ENCODE data around the gene PHLDA2. TPM values are rescaled to one million over a fixed set of nuclear protein-coding genes. Genes with fewer than 3 reads are reported as not detected.

The PHLDA2 gene
- polyA plus RNA-seq, 1 donor: 0.52 TPM

GRCh38 chr11:2929950-2930703, 907 bp upstream of the PHLDA2 start:
- DNase-seq: no peak

DNA sequence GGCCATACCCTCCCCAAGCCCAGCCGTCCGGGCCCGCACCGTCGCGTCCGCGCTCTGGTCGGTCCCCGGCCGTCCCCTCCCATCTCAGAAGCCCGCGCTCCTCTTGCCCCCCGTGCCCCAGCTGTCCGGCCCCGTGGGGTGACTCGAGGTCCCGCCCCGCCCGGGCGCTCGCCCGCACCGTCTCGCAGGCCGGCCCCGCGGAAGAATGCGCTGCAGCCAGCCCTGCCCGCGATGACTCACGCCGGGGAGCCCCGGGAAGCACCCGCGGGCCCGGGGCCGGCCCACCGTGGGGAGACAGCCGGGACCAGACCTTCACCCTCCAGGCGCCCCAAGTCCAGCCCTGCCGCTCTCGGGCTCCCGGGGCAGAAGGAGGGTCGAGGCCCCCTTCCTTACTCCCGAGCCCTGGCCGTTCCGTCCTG, 320 bp upstream of the PHLDA2 start:
- DNase-seq: no peak

DNA sequence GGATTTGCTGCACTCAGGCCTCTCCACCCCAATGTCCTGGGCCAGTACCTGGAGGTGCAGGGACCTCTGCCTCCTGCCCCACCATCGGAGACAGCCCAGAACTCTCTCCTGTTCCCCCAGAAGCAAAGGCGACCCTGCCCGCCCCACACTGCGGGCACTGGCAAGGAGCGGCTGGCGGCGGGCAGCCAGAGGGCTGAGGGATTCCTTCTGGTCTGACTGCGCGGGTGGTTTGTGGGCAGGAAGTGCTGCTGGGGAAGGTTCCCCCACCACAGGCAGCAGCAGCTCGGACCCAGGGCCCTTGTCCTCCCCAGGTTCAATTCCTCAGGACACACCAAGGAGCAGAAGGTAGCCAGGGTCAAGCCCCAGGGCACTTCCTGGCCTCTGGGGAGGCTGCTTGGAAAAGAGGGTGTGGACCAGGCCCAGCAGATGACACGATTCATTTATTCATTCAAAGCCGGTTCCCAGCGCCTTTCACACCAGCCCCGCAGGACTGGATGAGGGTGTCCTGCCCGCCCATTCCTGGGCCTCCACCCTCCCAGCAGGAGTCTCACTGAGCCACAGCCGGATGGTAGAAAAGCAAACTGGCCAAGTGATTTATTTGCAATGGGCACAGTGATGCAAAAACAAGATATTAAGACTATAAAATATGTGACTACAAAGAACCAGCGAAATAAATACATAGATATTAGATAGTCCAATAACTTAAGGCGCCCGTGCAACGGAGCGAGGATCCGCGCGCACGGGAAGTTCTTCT, 1.2 kb downstream of the PHLDA2 start:
- no peak for DNase-seq

DNA sequence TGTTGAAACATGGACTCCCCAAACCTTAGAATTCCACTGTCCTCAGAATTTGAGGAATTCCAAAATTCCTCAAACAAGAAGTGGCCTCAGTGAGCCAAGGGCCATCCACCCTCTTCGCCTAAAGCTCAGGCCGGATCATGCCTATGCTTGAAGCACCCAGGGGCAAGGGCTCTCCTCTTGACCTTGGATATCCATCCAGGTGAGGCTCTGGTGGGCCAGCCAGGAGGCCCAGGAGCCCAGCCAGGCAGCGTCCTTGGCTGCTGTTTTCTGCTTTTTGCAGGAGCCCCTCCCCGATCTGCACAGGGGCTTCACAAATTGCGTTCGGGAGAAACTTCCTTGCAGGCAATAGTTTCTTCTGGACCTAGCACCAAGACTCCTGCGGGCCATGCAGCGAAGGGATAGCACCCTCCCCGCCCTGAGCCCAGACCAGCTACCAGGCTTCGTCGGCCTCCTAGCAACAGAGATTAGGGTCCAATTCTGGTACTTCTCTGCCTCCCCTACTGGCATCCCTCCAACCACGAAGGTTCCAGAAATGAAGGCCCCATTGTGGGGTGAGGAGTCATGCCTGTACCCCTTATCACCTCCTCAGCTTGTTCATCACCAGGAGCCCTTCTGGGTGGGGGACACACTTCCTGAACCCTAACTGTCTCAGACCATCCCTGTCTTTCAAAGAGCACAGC, 2.0 kb downstream of the PHLDA2 start:
- DNase-seq: no peak

DNA sequence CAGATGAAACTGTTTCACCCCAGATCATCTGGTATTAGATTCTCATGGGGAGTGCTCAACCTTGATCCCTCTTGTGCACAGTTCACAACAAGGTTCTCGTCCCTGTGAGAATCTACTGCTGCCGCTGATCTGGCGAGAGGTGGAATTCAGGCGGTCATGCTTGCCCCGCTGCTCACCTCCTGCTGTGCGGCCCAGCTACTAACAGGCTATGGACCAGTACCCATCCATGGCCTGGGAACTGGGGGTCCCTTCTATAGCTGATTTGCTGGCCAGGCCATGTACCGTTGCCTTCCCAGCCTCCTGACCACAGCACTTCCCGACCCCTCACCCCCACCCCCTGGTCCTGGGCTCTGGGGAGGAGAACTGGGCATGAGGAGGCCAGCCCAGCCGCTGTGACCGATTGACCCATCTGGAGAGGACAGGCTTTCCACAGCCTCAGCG, 2.6 kb downstream of the PHLDA2 start:
- DNase-seq: no peak

GRCh38 chr11:2924821-2925675, 4.2 kb downstream of the PHLDA2 start:
- DNase-seq: no peak

- no peak for DNase-seq
These were observed 4.8 kb downstream of the PHLDA2 start for GRCh38 chr11:2924381-2924780.

DNA sequence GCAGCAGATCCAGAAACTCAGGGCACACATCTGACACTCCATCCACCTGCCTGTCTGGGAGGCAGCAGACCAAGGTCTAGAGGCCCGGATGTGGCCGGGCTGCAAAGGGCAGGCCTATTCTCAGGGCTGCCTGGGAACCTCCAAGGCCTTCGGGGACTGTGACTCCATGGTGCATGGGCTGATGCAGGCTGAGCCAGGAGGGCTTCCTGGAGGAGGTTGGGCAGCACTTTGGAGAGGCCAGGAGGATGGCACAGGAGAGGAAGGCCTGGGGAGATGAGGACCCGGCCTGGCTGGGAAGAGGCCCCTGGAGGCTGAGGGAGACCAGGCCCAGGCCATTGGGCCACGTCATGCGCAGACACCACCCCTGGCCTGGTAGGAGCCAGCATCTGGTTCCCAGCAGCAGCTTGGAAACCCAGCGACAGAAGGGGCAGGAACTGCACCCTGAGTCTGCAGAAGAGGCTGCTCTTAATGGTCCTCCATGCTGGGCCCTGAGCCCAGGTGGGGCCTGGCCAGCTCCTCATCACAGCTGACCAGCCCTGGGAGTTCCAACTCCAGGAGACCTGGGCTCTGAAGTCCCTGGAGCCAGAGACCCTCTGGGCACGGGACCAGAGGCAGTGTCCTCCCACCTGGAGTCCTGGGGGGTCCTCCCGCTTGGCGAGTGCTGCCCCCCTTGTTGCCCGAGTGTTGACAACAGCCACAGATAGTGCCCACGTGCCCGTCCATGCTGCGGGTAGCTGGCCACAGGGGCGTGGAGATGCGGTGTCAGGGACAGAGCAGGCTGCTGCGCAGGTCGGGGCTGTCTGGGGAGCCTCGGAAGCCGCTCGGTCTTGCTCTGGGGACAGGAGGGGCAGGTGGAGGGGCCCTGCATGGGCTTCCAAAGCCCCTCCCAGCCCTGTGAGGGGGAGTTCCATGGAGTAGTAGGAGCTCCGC, 5.5 kb downstream of the PHLDA2 start:
- no peak for DNase-seq

DNA sequence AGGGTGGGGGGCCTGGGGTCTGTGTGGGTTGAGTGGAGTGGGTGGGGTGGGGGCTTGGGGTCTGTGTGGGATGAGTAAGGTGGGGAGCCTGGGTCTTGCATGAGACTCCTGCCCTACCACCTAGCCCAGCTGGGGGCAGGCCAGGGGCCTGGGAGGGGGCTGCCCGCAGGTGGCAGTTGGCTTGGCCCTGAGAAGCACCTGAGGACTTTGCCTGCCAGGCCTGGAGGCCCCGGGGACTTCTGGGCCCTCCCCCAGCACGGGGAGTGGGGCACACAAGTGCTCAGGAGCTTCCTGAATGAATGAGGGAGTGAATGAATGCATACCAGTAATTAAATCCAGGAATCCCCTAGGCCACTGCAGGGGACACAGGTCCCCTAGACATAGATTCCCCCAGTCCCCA, 6.6 kb downstream of the PHLDA2 start:
- DNase-seq: no peak

- no peak for DNase-seq
These were observed 7.3 kb downstream of the PHLDA2 start for GRCh38 chr11:2921742-2922493.

DNA sequence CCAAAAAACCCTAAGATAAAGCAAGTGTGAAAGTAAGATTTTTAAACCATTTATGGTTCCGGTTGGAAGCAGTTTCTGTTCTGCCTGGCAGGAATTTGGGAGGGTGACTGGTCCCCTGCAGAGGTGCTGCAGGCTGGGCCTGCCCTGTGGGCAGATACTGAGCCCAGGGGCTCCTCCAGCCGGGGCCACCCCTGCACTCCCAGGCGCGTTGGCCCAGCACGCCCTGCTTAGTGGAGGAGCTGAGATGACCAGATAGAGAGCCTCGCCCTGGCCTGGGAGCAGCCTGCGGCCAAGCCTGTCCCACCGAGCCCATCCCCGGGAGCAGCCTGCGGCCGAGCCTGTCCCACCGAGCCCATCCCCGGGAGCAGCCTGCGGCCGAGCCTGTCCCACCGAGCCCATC, 8.0 kb downstream of the PHLDA2 start:
- no peak for DNase-seq

- no peak for DNase-seq
These were observed 8.9 kb downstream of the PHLDA2 start for GRCh38 chr11:2920343-2920742.

DNA sequence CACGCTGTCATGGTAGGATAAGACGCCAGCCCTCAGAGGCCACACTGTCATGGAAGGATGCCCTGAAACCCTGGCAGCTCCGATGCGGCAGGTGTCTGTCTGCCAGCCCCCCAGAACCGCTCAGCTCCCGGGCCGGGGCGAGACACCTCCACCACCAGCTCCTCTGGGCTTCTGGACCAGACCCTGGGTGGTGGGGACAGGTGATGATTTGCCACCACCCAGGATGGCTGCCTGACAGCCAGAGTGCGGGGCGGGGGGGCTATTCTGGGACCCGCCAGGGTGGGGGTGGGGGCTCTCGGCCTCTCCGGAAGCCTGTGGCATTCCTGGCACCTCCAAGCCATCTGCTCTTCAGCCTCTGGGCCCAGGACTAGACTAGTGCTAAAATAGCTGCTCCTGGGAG, 9.4 kb downstream of the PHLDA2 start:
- DNase-seq: no peak

DNA sequence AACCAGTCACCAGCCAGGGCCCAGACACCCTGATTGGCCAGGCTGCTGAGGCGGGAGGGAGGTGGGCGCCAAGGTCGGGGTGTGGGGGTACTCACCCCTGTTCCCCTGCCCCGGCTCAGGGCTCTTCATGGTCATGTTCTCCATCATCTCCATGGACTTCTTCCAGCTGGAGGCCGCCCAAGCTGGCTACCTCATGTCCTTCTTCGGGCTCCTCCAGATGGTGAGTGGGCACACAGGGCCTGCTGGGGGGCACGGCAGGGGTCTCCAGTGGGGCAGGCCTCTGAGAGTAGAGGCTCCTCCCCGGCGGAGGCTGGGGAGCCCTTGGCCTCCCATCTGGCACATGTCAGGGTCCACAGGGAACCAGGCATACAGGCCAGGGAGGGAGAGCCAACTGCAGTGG, 10.0 kb downstream of the PHLDA2 start:
- no peak for DNase-seq

DNA sequence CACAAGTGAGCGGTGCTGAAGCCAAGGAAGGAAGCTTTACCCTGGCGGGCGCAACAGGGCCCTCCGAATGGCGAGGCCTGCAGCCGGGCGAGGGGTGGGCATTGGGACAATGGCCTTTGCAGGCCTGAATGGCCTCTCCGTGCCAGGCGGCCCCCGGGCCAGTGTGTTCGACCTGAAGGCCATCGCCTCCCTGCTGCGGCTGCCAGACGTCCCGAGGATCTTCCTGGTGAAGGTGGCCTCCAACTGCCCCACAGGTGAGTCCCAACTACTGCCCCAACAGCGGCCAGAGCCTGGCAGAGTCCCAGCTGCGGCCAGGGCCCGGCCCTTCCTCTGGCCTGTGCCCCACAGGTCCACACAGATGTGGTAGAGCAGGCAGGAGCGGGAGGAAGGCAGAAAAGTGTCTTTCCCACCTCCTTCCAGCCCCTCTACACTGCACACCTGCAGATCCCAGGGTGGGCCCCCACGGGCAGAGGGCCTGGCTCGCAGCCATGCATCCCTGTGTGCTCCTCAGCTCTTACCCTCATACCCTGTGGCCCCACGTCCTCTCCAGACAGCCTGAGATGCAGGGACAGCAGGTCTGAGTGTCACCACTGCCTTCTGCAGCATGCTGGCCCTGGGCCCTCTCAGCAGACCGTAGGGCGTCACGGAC, 11.3 kb downstream of the PHLDA2 start:
- no peak for DNase-seq

GRCh38 chr11:2916892-2917645, 12.2 kb downstream of the PHLDA2 start:
- DNase-seq: no peak

DNA sequence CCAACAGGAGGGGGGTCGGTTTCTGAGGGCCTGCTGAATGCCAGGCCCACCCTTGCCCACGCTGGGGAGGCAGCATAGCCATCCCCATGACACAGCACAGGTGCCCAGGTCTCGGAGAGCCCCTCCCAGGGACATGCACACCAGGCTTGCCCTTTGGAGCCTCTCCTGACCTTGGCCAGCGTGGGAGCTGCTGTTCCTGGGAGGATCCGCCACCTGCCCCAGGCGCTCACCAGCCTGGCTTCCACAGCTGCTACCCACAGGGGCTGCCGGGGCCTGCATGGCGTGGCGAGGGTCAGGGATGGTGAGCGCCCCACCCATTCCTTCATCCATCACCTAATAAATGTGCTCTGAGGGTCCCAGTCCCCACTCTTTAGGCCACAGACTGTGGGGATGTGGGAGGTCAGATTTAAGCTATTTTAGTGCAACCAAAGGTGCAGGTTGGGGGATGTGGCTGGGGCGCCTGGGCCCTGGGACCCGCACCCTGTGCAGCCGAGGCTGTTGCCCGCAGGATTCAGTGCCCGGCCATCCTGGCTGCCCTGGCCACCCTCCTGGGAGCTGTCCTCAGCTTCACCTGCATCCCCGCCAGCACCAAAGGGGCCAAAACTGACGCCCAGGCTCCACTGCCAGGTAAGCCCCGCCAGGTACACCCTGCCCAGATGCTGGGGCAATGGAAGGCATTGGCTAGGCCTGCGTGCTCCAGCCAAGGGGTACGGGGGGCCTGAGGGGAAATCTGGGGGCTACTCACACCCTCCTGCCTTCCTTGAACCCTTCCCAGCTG, 12.9 kb downstream of the PHLDA2 start:
- no peak for DNase-seq

DNA sequence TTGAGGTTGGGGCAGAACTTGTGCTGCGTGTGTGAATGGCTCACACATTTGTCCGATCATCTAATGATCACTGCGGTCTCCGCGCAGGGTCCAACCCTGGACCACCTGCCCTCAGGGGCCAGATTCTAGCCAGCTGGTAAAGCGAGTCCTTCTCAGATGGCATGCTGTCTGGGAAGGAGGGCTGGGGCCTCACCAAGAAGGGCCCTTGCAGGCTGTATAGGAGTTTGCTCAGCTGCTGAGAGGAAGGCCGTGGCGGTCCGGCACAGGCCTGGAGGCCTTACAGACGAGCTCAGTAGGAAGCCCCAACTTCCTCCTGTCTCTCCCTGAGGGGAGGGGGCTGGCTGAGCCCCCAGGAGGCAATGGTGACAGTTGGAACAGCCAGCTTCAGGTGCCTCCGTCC, 13.7 kb downstream of the PHLDA2 start:
- DNase-seq: no peak
